ENCODE results near the gene ANAPC5. TPM values are rescaled to one million over a fixed set of nuclear protein-coding genes. Genes with fewer than 3 reads are reported as not detected.
"Not testable (repeated sequence)": the region's sequence is repeated elsewhere in the genome, so short reads cannot be mapped to it uniquely, and the experiment has no call there.

ANAPC5 gene
- total and polyA plus RNA-seq, 12 donors = 81.3 to 204 (median 96.6) TPM

DNA sequence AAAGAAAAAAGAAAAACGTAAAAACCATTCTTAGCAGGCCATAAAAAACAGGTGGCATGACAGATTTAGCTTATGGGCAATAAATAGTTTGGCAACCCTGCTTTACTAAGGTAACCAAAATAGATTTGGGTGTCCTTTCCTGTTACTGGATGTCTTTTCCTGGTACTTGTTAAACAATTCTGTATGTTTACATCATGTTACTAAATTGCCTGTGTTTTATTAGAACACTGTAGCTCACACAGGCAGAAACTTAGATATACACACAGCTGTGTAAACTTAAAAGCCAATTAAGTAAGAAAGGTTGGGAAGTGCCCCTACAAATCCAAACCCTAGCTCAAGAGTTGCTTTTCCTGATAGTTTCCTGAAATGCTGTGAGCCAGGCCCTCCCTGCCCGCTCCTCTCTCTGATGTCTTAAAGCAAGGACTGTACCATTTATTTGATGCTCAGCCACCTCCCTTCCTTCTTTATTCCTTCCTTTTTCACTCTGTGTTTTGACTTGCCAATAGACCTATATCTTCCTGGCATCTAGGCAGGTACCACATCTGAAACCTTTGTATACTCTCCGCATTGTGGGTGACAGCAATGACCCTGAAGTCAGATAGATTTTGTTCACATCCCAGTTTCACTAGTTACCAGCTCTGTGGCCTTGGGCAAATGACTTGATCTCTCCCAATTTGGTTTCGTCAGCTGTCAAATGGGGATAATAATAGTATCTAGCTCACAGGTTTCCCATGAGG, 52.0 kb downstream of the ANAPC5 start:
- TF ChIP-seq POLR2A (IDR thresholded peaks at IDR 0.05) = no peak
- TF ChIP-seq, protein P1, sequence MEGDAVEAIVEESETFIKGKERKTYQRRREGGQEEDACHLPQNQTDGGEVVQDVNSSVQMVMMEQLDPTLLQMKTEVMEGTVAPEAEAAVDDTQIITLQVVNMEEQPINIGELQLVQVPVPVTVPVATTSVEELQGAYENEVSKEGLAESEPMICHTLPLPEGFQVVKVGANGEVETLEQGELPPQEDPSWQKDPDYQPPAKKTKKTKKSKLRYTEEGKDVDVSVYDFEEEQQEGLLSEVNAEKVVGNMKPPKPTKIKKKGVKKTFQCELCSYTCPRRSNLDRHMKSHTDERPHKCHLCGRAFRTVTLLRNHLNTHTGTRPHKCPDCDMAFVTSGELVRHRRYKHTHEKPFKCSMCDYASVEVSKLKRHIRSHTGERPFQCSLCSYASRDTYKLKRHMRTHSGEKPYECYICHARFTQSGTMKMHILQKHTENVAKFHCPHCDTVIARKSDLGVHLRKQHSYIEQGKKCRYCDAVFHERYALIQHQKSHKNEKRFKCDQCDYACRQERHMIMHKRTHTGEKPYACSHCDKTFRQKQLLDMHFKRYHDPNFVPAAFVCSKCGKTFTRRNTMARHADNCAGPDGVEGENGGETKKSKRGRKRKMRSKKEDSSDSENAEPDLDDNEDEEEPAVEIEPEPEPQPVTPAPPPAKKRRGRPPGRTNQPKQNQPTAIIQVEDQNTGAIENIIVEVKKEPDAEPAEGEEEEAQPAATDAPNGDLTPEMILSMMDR (IDR thresholded peaks at IDR 0.05) = no peak
- no peak overlapping the region for H3K4me3 ChIP-seq
- peaks cover 13 to 18% of the 10 kb centered on the region in 2 donors for H3K4me1 ChIP-seq (replicated peaks in 1 of 2)
- 66 to 83% (median 80%) methylated on average over 4 of the region's 4 CpGs for WGBS, 4 donors
- DNase-seq = peak in 1 of 7 donors; percentile 9
- no peak overlapping the region for H3K27ac ChIP-seq
- no peaks in the 10 kb centered on the region for H3K36me3 ChIP-seq (replicated peaks in 1 of 2)
- no peaks in the 10 kb centered on the region for H3K27me3 ChIP-seq
- H3K9me3 ChIP-seq (replicated peaks in 1 of 3) = no peaks in the 10 kb centered on the region
- intact Hi-C loops (cut with DNase I) = no loop called here

DNA sequence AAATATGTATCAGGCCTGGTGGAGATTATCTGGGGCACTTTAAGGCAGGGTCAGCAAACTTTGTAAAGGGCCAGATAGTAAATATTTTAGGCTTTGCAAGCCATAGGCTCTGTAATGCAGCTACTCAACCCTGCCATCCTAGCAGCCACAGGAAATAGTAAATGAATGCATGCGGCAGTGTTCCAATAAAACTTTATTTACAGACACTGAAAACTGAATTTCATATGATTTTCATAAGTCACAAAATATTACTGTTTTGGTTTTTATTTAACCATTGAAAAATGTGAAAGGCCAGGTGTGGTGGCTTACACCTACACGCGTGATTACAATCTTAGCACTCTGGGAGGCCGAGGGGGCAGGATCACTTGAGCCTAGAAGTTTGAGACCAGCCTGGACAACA, 52.5 kb downstream of the ANAPC5 start:
- intact Hi-C loops (cut with DNase I) = no loop called here
- Histone ChIP-seq H3K27ac (no peak overlapping the region), H3K4me1 (replicated peaks in 1 of 2) (peaks cover 17 to 24% of the 10 kb centered on the region in 2 donors), H3K27me3 (no peaks in the 10 kb centered on the region), H3K4me3 (no peak overlapping the region), H3K9me3 (replicated peaks in 1 of 3) (no peaks in the 10 kb centered on the region), H3K36me3 (replicated peaks in 1 of 2) (no peaks in the 10 kb centered on the region)
- TF ChIP-seq POLR2A (IDR thresholded peaks at IDR 0.05) = no peak
- DNase-seq = peak in 1 of 7 donors; percentile 36
- 96 to 99% (median 97%) methylated on average over 4 of the region's 4 CpGs for WGBS, 4 donors

DNA sequence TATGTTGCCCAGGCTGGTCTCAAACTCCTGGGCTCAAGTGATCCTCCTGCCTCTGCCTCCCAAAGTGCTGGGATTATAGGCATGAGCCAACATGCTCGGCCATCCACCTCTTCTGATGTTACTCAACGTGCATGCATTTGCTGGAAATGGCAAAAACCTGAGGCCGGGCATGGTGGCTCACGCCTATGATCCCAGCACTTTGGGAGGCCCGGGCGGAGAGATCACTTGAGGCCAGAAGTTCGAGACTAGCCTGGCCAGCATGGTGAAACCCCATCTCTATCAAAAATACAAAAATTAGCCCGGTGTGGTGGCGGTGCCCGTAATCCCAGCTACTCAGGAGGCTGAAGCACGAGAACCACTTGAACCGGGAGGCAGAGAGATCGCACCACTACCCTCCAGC, 53.8 kb downstream of the ANAPC5 start:
- intact Hi-C loops (cut with DNase I); DNase-seq; H3K9me3 ChIP-seq (replicated peaks in 1 of 3); H3K36me3 ChIP-seq (replicated peaks in 1 of 2); H3K4me3 ChIP-seq; H3K27ac ChIP-seq; H3K27me3 ChIP-seq: not testable (repeated sequence)
- H3K4me1 ChIP-seq (replicated peaks in 1 of 2) = peaks cover 17 to 29% of the 10 kb centered on the region in 2 donors
- WGBS, 4 donors = 95 to 100% (median 97%) methylated on average over 7 to 13 of the region's 13 CpGs

DNA sequence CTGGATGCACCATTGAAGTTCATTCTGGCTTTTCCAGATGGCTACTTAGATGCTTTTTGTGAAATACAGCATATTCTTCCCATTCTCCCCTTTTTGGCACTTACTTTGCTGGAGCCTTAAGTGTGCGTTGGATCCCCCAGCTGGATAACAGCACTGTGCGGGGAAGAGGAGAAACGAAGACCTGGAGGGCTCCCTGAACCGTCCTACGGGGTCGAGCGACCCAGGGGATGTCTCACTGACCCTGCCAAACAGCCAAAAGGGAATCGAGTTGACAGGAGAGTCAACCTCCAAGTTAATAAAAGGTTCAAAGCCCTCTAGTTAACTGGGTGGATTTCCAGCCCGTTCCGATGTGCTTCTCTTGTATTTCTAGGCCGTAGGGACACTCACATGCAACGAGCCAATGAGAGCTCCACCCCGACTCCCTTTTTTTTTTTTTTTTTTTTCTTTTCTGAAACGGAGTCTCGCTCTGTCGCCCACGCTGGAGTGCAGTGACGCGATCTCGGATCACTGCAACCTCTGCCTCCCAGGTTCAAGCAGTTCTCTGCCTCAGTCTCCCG, 54.7 kb downstream of the ANAPC5 start:
- intact Hi-C loops (cut with DNase I) = no loop called here
- TF ChIP-seq, protein P1 (IDR thresholded peaks at IDR 0.05) = no peak
- peak in 1 of 2 donors; percentile 44 for TF ChIP-seq POLR2A (IDR thresholded peaks at IDR 0.05)

DNA sequence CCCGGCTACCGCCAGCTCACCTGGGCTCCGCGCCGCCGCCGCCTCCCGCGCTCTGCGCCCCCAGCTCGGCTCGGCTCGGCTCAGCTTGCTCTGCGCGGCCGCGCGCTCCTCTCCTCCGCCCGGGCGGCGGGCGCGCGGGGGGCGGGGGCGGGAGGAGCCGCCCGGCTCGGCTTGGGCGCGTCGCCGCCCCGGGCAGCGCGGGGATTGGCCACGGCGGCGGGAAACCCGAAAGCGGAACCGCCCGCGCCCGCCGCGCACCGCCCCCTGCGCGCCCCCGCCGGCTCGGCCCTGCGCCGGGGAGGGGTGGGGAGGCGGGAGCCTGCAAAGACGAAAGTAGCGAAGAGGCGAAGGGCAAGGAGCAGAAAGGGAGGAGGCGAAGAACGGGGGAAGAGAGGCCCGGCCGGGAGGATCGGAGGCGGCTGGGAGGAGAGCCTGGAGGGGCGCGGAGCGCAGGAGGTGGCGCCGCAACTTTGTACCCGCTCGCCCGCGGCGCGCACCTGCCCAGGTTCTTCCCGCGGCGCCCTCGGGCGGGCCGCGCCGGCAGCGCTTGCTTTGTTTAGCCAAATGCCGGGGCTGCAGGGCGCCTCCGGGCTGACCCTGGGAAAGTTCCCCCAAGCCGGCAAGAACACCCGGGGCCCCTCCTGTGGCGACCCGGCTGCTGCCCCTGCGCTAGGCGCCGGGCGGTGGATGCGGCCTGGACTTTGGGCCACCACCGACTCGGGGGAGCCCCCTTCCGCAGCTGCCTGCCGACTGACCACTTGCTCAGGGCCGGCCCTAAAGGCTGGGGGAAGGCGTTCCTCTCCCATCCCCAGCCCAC, 55.4 kb downstream of the ANAPC5 start, which contains the start of gene CAMKK2:
CAMKK2 (minus strand) TSS at position 92 of the 817 bp plus-strand sequence. CDS start 22,183 bp downstream, outside the sequence.
- H3K4me1 ChIP-seq (replicated peaks in 1 of 2) = peaks cover 17 to 29% of the 10 kb centered on the region in 2 donors
- DNase-seq = peak; percentile 74 to 85 (median 80)
- peak within 1 kb of the TSS; percentile 48 to 98 (median 90) for H3K4me3 ChIP-seq
- peak within 1 kb of the TSS; percentile 39 to 86 (median 73) for H3K27ac ChIP-seq
- intact Hi-C loops (cut with DNase I) = no loop called here
- 0 to 1% (median 0%) methylated on average over 32 to 104 of the region's 104 CpGs for WGBS, 4 donors
- H3K36me3 ChIP-seq (replicated peaks in 1 of 2) = peaks cover 0 to 5% of the 10 kb centered on the region in 2 donors
- H3K9me3 ChIP-seq (replicated peaks in 1 of 3) = no peaks in the 10 kb centered on the region
- TF ChIP-seq POLR2A (IDR thresholded peaks at IDR 0.05) = peak in 1 of 2 donors; percentile 75
- TF ChIP-seq, protein P1 (IDR thresholded peaks at IDR 0.05) = peak in 2 of 6 experiments; percentile 17 to 18
- H3K27me3 ChIP-seq = no peaks in the 10 kb centered on the region

More for the DNA sequence above, 54.7 kb downstream of the ANAPC5 start:
- Histone ChIP-seq H3K9me3 (replicated peaks in 1 of 3) (no peaks in the 10 kb centered on the region), H3K27ac (peak overlapping the region; percentile 39 to 86 (median 73)), H3K27me3 (no peaks in the 10 kb centered on the region), H3K4me1 (replicated peaks in 1 of 2) (peaks cover 17 to 29% of the 10 kb centered on the region in 2 donors), H3K4me3 (peak overlapping the region in 3 of 4 donors; percentile 83 to 98 (median 96)), H3K36me3 (replicated peaks in 1 of 2) (peaks cover 0 to 2% of the 10 kb centered on the region in 2 donors)
- DNase-seq = peak in 6 of 7 donors; percentile 37 to 62 (median 46)
- WGBS, 4 donors = 3 to 4% (median 4%) methylated on average over 19 to 21 of the region's 21 CpGs
